NCI-H748 treated with DMSO at 0.1 percent for 48 hours (cell line): ENCODE measurements around the gene PRELID2.
"Not testable (repeated sequence)": the region's sequence is repeated elsewhere in the genome, so short reads cannot be mapped to it uniquely, and the experiment has no call there.

ENCODE experiments used
- DNase-seq: peaks from one replicate; lab custom pipeline; 2025; lab: John Stamatoyannopoulos, UW

PRELID2 gene

DNA sequence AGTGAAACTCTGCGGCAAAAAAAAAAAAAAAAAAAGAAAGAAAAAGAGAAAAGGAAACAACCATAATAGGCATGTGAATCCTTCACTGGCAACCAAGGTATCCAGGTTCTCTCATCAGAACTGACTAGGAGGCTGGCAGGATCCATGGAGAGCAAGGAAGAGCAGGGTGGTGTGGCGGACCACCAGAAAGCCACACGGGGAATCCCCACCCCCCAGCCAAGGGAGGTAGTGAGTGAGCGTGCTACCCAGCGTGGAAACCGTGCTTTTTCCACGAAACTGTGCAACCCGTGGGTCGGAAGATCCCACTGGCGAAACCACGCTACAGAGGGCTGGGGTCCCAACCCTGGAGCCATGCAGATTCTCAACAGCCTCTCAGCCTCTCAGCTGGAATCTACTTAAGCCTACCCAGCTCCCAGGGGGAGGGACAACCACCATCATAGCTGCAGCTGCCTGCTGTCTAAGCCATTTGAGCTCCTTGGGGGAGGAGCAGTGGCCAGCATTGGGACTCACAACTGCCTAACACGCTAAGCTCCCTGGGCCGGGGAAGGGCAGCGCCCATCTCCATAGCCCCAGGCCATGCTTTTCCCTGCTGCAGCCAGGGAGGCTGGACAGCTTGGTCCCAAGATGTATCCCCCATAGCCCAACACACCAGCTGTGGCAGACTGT, 91.6 kb downstream of the PRELID2 start:
- DNase-seq, result no peak

DNA sequence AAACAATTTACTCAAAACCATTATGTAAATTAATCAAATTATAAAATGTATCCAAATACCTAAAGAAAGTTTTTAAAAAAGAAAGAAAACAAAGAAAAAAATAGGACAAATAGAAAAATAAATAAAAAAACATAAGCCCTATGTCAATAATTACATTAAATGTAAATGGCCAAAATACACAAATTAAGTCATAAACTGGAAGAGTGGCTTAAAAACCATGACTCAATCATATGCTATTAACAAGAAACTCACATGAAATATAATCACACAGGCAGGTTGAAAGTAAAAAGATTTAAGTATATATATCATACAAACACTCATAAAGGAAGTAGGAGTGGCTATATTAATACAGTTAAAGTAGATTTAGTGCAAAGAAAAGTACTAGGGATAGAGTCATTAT, 95.3 kb downstream of the PRELID2 start:
- DNase-seq, result no peak

DNA sequence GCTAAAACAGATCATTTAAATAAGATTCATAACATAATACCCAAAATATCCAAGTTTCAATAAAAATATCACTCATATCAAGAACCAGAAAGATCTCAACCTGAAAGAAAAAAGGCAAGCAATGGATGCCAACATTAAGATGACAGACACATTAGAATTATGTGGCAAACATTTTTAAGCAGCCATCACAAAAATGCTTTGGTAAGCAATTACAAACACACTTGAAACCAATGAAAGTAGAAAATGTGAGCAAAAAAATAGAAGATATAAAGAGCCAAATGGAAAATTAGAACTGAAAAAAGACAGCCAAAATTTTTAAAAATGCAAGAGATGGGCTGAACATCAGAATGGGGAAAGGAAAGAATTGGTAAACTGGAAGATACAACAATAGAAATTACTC, 96.9 kb downstream of the PRELID2 start:
- no peak for DNase-seq

DNA sequence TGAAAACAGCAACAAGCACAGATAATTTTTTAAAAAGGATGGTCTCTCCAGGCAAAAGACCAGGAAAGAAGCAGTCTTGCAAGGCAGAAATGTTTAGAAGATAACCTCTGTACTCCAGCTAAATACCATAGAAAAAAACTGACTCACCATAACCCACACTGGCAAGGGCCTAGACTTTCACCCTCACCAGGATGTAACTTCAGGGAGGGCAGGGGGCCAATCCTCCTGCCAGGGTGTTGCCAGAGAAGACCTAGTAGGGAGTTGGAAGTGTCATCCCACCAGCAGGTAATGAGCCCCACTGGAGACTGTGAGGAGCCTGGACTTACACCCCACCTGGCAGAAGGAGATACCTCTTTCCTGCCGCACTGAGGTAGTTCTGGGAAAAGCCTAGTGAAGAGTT, 97.6 kb downstream of the PRELID2 start:
- no peak for DNase-seq

DNA sequence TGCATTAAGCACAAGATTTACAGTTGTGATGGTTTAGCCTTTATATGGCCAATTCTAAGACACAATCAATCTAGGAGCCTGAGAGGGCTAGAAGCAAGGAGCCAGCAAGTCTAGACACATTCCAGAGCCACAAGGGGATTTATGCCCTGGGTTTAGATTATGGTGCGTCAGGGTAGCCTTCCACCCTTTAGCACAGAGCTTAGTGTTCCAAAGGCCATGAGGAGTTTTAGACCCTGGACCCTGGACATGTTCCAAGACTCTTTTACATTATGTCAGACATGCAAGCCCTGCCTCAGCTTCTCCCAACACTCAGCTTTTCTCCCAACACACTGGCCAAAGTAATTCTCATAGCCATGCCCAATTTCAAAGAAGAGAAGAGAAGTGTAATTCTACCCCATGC, 105.2 kb downstream of the PRELID2 start:
- DNase-seq, result not testable (repeated sequence)

DNA sequence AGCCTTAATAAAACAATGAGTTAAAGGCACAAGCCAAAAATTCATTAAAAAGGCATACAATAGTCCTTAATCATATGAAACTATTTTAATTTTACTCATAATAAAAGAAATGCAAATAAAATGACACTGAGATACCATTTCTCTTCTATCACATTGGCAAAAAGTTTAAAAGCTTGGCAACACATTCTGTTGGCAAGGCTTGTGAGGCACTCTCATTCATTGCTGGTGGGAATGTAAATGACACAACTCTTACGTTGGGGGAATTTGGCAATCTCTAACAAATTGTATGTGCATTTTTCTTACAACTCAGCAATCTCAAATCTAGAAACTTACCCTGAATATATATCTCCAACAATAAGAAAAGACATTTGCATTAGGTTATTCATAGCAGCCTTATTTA, 111.6 kb downstream of the PRELID2 start:
- DNase-seq, result no peak

DNA sequence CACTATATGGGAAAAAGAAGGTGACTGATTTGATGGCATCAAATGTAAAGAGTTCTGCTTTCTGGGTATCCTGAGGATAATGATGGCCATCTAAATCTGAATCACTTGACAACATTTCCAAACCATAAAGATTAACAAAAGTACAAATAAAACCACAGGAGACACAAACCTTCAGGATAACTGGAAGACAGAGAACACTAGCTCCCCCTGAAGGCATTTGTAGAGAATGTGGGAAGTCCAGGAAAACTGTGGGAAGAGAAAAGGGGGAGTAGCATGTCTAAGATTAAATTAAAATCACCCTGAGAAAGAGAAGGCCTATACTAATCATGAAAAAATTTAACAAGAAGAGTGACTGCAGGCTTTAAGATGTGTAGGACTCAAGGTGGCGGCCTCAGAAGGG, 116.2 kb downstream of the PRELID2 start:
- DNase-seq, result peak; percentile 12

DNA sequence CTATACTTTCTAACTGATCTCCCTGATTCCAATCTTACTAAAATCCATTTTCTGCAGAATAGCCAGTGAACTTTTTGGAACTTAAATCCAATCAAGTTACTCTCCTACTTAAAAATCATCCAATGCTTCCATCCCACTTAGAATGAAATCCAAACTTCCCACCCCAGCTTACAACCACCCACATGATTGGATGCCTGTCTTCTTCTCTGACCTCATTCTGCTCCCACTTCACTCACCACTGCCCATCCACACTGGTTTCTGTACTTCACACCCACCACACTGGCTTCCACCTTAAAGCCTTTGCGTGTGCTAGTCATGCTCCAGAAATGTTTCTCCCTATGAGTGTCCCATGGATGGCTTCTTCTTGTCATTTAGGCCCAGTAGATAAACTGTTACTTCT, 119.7 kb downstream of the PRELID2 start:
- no peak for DNase-seq

DNA sequence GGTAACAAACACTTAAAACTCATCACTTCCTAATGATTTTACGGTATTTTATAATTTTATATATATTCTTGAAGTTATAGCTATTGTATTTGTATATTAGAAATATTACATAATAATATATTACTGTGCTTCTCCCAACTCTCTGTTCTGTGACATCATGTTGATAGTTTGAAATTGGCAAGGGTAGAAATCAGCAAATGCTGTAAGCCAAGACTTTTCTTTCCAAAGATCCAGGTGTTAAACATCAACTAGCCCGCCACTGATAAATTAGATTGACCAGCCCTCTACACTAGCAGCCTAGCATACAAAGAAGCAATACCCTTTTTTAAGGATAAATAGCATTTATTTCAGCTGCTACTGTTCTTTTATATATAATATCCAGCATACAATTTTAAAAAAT, 122.9 kb downstream of the PRELID2 start:
- no peak for DNase-seq

DNA sequence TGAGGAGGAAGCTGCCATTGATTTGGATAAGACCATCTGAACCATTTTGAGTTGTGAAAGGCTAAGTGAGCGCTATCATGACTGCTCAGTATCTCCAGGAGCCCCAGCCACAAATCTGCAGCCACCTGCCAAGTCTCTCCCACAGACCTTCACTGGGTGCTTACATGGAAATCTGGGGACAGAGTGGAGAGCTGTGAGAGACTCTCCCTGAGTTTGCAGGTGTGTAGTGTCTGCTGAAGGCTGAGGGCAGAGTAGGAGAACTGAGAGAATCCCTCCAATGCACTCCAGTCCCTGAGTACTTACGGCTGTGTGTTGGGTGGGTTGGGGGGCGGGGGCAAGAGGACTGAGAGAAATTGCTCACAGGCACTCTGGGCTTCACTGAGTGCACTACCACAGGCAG, 123.7 kb downstream of the PRELID2 start:
- DNase-seq, result no peak
